PFSK-1 (cell line): ENCODE results near the gene IRX3.

Experiments
- POLR2AphosphoS5 ChIP-seq: IDR thresholded peaks from 2 replicates; pipeline ENCODE4 v1.6.1; 2012; ENCODE audit warnings: low read depth, mild to moderate bottlenecking, control low read depth, low read length, moderate library complexity
- REST ChIP-seq, 2 experiments: IDR thresholded peaks; 2 replicates each; pipeline versions ENCODE4 v1.6.1 to v1.8.0; 2011 to 2012; ENCODE audit warnings: low read depth in 2 of 2, low read length in 2 of 2, control low read depth in 1 of 2, inconsistent platforms in 1 of 2, mild to moderate bottlenecking in 1 of 2, moderate library complexity in 1 of 2; ENCODE audit not compliant: insufficient read depth in 1 of 2

- TF ChIP-seq POLR2AphosphoS5 (no peak), REST (IDR thresholded peaks at IDR 0.05; ENCODE audit: insufficient read depth in 1 of 2, low read depth in 2 of 2, low read length in 2 of 2) (no peak)
These were observed 5.3 kb upstream of the IRX3 start for GRCh38 chr16:54291656-54292487.
